Activated CD8-positive, alpha-beta memory T cell treated with anti-CD3 and anti-CD28 coated beads, Interleukin-2, amount 50 U/mL, for 48 hours (primary cell): ENCODE results near the gene TENM4.

Source experiments
- DNase-seq: peaks from one replicate; pipeline ENCODE4 v3.0.0-alpha.2; 2020

TENM4 gene

DNA sequence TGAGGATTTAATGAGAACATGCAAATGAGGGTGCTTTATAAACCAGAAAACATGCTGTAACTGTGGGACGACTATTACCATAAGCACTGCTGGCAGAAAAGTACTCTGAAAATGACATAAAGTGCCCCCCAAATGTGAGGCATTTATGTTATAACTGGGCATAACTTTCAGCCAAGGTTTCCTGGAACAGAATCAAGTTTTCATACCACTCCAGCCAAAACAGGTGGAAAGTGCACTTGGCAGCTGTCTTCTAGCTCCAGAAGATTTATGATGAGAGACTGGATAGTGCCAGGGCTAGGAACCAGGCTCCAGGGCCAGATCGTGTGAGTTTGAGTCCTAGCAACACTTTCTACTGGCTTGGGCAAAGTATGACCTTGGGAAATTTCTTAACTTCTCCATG, 339.2 kb downstream of the TENM4 start:
- DNase-seq: no peak

DNA sequence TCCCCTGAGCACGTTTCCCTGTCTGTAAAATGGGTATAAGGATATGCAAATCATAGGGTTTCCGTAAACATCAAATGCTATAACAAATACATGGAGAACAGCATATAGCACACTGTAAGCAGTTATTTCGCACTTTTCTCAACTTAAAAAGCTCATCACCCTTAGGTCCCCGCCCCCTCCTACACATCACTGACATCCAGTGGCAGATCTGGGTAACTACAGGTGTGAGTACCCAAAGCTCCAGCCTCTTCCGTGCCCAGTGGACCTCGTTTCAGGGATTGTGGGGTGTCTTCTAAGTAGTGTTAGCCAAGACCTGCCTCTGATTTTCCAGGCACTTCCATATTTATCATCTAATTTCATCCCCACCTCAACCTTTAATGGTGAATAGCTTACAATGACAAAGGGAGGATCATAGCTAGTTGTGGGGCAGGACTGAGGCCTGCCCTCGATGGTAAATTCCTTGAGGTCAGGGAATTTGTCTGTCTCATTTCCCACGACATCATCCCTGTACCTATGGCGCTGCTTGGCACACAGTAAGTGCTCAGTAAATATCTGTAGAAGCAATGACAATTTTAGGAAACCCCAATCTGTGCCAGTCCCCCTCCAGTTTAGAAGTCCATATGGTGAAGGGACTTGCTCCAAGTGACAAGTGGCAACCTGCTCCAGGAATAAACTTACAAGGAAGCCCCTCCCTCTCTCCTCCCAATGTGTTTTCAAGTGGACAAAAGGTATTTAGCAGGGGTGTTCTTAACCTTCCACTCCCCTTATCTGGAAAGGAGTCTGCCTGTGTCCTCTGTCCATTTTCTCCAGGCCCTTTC, 340.5 kb downstream of the TENM4 start:
- DNase-seq: no peak

DNA sequence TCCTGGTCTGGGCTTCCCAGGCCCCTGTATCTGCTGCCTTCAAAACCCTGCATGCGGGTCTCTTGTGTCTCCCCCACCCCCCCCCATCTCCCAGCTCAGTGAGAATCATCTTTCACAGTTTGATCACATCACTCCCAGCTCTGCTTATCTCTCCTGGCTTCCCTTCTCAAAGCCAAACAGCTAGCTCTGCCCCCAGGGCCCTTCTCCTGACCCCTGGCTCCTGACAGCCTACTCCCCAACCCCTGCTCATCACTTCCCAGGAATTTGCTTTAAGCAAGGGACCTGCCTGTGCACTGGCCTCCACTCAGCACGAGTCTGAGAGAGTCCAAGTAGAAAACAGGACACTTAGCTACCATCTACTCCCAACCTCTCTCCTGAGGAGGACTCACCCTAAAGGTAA, 342.7 kb downstream of the TENM4 start:
- DNase-seq: no peak

GRCh38 chr11:79097246-79097875, 343.5 kb downstream of the TENM4 start:
- DNase-seq: no peak

DNA sequence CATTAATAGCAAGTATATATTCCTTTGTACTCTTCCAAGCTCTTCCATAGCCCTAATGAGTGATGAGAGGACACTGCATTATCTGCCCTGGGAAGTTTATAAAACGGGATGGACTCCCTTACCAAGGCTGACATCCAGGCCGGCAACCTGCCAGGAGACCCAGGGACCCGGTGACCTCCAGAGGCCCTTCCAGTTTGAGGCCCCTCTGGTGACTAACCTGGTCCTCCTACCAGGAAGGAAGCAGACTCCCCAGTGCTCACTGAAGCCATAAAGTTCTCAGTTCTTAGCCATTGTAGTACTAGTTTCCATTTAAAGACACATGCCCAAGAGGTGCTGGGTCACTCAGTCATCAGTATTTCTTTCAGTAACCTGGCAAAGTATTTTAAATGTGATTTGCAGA, 345.4 kb downstream of the TENM4 start:
- no peak for DNase-seq

DNA sequence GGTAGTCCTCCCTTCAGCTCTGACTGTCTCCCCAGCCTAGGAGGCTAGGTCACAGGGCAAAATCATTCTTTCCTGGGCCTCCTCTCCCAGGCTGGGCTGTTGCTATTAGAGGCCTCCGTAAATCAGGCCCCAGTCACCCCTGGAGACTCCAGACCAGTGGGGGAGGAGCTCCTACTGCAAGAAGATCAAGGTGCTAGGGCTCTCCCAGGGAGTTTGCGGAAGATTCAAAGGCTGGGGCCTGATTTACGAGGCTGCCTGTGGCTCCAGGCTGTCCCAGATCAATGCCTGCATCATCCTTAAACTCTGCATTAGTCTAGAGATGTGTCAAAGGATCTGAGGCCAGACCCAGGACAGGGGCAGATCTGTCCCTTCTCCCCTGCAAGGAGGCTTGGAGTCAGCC, 346.2 kb downstream of the TENM4 start:
- DNase-seq: no peak

GRCh38 chr11:79092791-79093353, 348.0 kb downstream of the TENM4 start:
- no peak for DNase-seq

DNA sequence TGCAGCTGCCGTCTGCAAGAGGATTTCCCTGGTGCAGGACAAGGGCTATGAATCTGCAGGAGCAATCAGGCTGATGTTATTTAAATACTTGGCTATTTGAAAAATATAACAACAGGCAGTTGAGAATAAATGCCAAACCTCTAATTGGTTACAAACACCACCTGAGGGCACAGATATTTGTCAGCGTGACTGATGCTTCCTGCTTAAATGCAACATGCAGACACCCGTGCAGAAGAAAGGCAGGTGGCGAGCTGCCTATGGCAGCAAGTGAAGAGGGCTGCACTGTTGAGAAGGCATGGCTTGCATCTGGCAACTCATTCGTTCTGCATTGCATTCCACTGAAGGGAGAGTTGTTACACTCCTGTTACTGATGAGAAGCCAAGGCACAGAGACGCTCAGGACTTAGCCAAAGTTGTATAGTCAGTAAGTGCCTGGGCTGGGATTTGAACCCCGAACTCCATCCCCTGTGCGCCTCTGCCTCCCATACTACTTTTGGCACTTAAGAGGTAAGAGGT, 350.6 kb downstream of the TENM4 start:
- DNase-seq: no peak

- no peak for DNase-seq
Measured at GRCh38 chr11:79089601-79090000, 351.2 kb downstream of the TENM4 start.

- no peak for DNase-seq
Measured at GRCh38 chr11:79088967-79089366, 351.9 kb downstream of the TENM4 start.

DNA sequence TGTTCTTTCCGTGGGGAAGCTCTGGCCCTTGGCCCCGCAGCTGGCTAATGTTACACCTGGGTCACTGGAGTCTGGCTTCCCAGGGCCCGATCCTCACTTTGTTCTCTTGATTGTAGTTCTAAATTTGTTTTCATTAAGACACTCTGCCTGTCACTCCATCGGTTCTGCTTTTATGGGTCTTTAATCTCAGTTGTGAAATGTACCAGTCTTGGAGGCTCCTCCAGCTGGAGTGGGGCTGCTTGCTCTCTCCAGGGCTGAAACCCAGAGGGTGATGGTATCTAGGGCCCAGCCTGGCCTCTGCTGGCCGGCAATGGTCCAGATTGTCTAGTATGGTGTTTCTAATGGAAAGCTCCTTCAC, 352.9 kb downstream of the TENM4 start:
- no peak for DNase-seq

GRCh38 chr11:79087238-79087960, 353.4 kb downstream of the TENM4 start:
- DNase-seq: no peak

DNA sequence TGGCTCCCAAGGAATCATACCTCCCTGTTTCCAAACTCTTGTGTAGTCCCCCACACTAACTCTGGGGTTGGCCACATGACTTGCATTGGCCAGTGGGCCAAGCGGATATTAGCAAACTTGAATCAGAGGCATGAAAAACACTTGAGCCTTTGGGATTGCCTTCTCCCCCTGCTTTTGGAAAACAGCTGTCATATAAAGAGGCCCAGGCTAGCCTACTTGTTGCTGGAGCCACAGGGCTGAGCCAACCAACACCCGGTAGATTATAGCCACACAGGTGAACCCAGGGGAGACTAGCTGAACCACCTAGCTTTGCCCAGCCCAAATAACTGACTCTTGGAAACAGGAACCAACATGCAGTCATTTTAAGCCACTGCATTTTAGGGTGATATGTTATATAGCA, 354.8 kb downstream of the TENM4 start:
- DNase-seq: no peak

DNA sequence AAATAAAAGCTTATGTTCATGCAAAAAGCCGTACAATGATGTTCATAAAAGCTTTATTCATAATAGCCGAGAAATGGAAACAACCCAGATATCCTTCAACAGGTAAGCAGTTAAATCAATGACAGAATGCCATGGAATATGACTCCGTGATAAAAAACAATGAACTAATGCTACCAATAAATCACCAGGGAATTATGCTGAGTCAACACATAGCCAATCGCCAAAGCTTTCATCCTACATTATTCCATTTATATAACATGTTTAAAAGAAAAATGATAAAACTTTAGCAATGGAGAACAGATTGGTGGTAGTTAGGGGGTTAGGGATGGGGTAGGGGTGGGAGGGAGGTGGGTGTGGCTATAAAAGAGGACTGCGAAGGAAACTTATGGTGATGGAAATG, 356.4 kb downstream of the TENM4 start:
- no peak for DNase-seq

GRCh38 chr11:79083352-79083751, 357.5 kb downstream of the TENM4 start:
- DNase-seq: no peak

DNA sequence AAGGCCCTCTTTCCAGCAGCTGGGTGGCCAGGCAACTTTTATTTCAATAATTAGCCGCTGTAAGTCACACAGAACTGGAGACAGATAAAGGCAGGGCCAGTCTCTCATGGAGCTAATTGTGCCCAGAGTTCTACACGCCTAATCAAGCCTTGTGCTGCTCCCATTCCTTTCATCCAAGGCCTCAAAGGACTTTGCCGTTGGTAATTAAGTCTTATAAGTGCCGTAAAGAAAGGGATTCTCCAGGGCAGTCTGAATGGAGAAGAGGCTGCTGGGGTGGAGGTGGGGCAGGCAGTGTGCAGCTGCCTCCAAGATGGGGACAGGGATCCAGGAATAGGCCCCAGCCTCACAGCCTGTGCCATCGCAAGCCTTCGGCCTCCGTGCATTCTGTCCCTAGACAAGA, 357.9 kb downstream of the TENM4 start:
- DNase-seq: no peak

- no peak for DNase-seq
Measured at GRCh38 chr11:79082280-79082679, 358.6 kb downstream of the TENM4 start.

- no peak for DNase-seq
Measured at GRCh38 chr11:79081471-79082031, 359.3 kb downstream of the TENM4 start.

DNA sequence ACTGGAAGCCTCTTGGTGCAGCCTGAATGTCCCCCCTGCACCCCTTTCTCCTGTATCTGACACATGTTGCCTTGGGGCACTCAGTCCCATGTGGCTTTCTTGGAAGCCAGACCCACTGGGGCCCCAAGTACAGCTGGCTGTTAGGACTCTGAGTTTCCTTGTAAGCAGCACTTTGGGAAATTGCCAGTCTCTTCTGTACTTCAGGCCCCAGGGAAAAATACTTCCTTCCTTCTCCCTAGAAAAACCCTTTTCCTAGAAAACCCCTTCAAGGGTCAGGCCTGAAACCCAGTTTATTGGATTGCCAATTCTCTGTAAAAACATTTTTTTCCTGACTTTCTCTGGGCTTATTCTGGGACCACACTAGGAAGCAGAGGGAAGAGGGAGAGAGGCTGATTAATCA, 360.3 kb downstream of the TENM4 start:
- DNase-seq: no peak

DNA sequence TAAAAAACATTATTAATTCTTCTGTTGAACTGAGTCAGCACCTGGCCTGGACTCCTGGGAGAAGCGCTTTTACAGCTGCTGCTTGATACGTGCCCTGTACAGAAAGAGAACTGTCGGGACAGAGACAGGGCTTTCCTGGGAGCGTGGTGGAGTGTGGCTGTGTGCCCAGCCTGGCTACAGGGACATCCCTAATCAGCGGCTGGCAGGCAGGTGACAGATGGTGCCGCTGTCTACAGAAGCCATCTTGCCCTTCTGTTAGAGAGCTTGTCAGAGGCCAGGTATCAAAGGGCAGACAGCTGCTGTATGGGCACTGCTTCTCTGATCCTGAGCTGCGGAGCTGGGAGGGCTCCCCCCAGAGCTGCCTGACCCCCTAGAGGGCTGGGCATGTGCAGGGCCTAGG, 361.8 kb downstream of the TENM4 start:
- DNase-seq: no peak

DNA sequence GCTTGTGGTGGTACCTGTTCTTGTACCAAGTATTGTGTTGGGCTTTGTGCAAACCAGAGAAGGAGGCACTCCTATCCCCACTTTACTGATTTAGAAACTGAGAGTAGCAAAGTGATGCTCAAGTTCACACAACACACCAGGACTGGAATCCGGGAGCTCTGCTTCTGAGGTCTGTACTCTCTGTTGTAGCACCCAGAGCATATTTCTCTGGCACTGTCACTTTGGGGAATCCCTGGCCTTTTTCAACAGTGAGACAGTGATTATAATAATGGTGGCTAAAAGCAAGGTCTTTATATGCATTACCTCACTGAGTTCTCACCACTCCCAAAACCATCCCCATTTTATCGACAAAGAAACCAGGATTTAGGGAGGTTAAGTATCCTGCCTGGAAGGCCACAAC, 362.4 kb downstream of the TENM4 start:
- no peak for DNase-seq

DNA sequence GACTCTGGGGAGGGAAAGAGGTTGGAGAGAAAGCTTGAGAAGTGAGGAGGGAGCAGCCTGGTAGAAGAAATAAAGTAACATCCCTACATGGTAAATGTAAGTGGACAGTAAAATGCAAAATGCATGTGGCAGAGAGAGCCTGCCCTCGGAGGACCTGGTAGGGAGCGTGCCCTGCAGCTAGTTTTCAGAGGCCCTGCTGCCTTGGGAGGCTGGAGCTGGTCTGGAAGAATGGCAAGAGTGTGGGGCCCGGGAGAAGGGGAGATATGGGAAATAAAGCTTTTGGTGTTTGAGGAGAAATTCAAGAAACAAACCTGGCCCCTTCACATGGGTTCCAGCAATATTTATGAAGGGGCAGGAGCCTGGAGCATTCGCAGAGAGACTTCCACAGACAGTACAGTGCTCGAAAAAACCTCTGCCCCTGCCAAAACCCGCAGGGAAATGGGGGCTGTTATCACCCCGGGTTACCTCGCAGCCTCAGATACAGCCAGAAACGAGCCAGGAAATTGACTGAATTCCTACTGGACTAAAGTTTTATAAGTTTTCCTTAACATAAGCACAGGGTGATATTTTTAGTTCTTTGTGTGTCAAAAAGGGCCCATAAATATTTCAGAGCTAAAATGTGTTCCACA, 363.0 kb downstream of the TENM4 start:
- no peak for DNase-seq
